HS-27A (cell line): Measurements from ENCODE around the gene ZNF688.
"Not testable (repeated sequence)": the region's sequence is repeated elsewhere in the genome, so short reads cannot be mapped to it uniquely, and the experiment has no call there.

Experiments used
- DNase-seq: peaks from one replicate; pipeline ENCODE4 v3.0.0-alpha.2; 2012; ENCODE audit warnings: low read depth, missing footprints

The ZNF688 gene

GRCh38 chr16:30533748-30534367 is 37.7 kb downstream of the ZNF688 start:
- no peak for DNase-seq

DNA sequence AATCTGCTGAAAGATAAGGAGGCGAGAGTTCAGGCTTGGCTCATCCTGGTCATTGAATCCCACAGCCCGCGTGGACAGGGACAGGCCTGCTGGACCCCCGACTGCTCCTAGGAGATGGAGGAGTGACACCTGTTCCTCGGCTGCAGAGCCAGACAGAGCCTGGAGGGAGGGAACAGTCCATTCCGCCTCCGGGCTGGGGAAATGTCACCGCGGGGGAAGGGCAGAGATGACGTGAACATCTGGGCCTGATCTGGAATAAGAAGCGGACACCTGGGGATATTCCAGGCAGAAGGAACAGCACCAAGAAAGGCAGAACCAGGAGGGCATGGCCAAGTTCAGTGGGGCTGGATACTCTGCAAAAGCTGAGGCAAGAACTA is 38.4 kb downstream of the ZNF688 start:
- DNase-seq = no peak

DNA sequence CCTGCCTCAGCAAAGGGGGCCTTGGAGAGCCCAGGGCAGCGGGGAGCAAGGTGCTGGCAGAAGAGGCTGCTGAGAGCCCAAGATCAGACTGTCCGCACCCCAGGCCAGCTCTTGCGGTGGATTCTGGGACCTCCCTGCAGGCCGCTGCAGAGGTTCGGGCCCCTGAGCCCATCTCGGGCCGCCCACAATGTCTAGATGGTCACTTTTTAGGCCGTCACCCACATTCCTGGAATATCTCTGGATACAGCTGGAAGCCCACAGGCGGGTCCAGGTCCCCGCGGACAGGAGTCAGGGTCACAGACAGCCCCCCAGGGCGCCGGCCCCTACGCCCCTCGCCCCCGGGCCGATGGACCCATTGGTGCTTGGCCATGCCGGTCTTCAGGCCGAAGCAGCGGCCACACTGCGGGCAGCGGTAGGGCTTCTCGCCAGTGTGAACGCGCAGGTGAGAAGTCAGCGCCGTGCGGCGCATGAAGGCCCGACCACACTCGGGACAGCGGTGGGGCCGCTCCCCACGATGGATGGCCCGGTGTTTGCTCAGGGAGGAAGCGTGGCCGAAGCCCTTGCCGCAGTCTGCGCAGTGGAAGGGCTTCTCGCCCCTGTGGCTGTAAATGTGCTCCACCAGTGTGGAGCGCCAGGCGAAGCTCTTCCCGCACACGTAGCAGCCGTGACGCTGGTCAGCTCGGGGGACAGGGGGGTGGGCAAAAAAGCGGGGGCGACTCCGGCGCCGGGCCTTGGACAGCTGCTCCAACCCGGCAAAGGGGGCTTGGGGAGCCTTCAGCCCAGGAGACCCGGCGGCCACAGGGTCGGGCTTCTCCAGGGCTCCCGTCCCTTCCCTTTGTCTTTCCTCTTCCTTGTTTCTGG is 39.0 kb downstream of the ZNF688 start:
- DNase-seq = no peak

DNA sequence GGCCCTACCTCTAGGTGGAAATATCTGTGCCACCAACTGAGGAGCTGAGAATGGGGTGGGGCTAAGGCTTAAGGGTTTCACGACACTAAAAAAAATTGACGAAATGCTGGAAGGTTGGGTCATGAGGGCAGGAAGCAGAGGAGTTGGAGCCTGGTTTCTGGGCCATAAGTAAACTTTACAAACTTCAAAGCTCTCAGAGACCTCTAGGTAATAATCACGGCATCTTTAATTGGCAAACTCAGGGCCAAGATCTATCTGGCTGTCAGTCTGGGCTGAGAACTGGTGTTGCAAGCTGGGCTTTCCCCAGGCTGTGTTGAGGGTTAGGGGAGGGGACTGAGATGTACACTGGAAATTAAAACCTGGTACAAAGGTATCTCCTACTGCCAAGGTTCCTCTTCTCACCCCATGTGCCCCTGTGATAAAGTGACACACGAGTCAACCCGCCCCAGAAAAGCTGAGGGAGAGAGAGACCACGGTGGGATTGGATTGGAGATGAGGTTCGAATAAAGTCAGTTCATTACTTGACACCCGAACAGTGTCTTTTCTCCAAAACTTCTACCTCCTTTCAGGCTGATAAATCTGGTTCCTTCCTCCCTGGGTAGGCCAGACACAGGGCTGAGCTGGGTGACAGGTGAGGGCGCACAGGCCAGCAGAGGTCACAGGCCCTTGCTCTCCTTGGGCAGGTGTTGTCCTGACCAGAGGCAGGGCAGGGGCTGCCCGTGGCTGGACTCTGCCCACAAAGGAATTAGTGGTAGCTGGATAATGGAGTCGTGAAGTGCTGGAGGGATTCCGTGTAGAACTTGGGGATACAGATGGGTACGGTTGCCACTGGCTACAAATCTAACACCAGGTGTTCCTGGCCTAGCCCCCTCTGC is 41.1 kb downstream of the ZNF688 start:
- DNase-seq = no peak

DNA sequence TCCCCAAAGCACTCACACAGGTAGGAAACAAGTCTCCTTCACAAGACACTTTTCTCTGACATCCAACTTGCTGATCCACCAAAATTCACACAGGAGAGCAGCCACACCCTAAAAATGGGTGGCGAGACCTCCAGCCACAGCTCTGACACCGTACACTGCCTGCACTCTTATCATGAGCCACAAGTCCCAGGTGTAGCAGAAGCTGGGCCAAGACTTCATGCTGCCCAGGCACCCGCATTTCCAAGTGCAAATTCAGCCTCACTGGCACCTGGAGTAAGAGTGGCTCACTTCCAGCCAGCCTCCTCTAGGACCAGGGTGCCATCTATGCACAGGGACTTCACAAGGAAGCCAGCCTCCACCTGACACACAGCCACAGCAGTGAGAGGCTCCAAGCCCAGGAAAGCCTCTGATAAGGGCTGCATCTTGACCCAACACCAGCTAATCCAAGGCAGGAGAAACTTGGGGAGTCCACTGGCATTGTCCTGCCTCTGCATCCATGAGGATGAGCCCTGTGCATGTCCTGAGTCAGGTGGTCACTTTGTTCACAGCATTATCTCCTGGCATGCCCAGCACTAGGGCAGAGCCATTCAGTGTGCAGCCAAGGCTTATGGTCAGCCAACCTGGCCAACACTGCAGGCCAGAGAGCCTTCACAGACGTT is 42.6 kb downstream of the ZNF688 start:
- DNase-seq = no peak

DNA sequence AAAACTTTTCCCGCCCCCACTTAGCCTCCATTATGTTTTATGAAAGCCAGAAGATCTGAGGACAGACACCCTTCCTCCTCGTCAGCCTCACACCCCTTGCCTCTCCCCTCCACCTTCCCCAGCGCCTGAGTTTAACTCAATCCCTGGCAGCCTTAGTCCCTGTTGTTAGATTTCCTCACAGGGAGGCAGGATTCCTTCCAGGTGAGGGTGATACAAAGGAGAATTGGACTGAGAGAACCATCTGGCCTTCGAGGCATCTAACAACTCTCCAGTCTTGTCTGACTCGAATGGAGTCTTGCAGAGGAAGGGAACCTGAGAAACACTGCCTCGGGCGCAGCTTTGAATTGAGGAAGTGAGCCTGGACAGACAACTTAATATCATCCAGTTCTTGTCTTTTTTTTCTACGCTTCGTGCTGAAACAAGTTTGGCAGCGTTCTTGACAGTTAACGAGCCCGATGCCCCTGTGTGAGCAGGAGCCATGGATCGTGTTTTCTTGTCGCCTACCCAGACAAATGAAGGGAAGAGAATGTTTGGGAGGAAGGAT is 43.8 kb downstream of the ZNF688 start:
- no peak for DNase-seq

DNA sequence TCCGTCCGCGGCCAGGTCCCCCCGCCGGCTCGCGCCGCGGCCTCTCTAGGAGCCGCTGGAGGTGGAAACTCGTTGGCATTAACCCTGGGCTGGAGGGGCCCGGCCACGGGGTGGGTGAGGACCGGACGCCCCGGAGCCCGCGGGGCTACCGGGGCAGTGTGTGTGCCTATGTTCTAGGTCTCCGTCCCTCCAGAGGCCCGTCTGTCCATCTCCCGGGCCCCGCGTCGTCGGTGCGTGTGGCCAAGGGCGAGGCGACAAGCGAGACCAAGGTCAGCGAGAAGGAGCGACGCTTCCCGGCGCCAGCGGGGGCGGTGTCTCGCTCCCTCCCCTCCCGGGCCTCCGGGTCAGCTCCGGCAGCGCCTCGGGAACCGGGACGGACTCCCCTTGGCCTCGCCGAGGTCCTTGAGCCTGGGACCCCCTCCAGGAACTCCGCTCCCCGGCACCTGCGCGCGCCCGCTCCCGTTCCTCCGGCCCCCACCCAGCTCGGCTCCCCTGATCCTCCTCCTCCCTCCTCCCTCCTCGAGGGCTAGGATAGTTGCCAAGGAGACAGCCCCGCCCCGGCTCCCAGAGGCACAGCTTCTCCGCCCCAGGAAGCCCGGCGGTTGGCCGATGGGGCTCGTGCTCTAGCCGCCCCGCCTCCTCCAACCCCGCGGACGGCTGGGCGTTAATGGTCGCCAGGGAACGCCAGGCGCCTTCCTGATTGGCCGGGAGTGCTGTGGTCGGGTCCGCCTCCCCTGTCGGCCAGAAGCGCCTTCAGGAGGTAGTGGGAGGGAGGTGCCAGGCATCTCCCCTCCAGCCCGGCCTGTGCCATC is 44.5 kb downstream of the ZNF688 start:
- DNase-seq = peak; percentile 82

GRCh38 chr16:30526137-30526822 is 45.2 kb downstream of the ZNF688 start, which contains the start of gene ZNF768:
Gene ZNF768, minus strand, starts transcription at chr16:30526566. Its CDS starts 153 bp downstream, at chr16:30526413.
- DNase-seq = no peak

DNA sequence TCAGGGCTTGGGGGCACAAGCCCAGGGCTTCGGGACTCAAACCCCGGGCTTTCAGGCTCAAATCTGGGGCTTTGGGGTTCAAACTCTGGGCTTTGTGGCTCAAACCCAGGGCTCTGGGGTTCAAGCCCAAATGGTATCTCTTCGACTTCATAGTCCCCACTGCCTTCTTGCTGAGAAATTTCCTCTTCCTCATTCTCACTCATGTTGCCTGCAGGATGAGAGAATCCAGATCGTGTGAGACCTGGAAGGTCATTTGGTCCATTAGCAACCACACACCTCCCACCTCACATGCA is 45.7 kb downstream of the ZNF688 start:
- DNase-seq = no peak

DNA sequence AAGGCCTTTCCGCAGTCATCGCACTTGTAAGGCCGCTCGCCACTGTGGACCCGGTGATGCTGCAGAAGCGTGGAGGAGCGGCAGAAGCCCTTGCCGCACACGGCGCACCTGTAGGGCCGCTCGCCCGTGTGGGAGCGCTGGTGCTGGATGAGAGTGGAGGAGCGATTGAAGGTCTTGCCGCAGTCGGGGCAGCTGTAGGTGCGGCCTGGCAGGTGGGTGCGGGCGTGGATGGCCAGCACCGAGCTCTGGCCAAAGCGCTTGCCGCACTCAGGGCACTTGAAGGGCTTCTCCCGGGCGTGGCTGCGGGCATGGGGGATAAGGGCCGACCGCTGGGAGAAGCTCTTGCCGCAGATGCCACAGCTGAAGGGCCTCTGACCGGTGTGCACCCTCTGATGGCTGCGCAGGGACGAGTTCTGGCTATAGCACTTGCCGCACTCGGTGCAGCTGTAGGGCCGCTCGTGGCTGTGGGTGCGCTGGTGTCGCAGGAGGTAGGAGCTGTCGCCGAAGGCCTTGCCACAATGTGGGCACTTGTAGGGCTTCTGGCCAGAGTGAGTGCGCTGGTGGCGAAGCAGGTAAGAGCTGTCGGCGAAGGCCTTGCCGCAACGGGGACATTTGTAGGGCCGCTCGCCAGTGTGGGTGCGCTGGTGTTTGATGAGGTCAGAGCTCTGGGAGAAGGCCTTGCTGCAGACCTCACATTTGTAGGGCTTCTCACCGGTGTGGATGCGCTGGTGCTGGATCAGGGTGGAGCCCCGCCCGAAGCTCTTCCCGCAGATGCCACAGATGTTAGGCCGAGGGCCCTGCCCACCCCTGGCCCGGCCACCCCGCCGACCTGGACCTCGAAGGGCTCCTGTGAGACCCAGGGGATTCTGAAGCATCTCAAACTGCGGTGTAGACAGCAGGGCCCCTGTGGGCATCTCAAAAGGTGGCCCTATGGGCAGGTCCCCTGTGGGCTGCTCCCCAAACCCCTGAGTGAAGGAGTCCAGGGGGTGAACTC is 46.6 kb downstream of the ZNF688 start:
- DNase-seq = no peak

DNA sequence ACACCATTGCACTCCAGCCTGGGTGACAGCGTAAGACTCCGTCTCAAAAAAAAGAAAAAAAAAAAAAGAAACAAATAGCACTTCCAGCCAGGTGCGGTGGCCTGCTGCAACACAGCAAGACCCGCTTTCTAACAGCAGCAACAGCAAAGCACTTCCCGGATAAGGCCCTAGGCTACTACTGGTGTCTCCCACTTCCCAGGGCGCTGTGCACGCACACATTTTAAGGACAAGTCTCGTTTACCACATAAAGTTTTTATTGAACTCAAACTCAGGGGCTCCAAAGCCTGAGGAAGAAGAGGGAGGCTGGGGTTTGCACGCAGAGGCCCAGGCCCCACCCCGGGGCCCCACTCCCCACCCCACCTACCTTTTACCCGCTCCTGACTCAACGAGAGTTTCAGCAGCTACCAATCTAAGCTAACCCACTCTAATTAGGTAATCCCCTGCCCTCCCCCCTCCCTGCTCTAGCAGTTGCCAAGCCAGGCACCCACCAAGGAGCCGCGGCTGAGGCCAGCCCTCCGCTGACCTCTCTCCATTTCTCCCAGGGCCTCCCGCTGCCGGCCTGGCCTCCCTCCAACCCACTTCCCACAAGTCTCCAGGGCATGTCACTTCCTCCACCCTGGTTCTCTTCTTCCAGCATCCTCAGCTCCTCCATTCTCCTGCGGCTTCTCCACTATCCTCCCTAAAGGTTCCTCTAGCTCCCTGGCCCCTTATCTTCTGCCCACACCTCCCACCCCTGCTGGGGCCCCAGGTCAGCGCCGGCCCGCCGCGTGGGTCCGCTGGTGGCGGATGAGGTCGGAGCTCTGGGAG is 47.5 kb downstream of the ZNF688 start:
- no peak for DNase-seq

- not testable (repeated sequence) for DNase-seq
Measured at GRCh38 chr16:30522702-30523463, 48.6 kb downstream of the ZNF688 start.

DNA sequence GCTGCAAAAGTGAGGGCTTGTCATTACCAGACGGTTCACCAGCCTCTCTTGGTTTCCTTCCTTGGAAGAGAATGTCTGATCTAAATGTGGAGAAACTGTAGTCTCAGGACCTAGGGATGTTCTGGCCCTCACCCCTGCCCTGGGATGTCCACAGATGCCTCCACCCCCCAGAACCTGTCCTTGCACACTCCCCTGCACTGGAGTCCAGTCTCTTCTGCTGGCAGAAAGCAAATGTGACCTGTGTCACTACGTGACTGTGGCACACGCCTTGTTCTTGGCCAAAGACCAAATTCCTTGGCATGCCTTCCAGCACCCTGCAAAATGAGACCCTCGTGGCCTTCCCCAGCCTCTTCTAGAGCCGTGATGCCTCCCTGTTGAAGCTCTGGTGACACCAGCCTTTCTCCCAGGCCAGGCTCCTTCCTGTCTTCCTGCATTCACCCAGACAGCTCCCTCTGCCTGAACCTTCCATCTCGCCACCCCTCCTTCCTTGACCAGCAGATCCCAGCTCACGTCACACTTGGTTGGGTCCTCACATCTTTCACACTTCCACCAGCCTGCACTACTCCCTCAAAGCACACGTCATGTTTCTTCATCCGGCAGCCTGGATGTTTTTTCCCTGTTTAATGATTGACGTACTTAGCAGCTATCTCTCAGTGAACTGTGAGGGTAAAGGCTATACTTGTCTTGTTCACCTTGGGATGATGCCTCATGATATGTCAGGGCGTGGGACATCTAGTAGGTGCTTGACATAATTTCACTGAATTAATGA is 49.5 kb downstream of the ZNF688 start:
- no peak for DNase-seq

DNA sequence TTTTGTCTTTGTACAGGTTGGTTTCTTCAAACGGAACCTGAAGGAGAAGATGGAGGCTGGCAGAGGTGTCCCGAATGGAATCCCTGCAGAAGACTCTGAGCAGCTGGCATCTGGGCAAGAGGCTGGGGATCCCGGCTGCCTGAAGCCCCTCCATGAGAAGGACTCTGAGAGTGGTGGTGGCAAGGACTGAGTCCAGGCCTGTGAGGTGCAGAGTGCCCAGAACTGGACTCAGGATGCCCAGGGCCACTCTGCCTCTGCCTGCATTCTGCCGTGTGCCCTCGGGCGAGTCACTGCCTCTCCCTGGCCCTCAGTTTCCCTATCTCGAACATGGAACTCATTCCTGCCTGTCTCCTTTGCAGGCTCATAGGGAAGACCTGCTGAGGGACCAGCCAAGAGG is 50.0 kb downstream of the ZNF688 start:
- DNase-seq = no peak
